Tibial nerve (tissue), 4 donors: ENCODE measurements around the gene ALDH7A1. TPM values are rescaled to one million over a fixed set of nuclear protein-coding genes. Genes with fewer than 3 reads are reported as not detected.
A peak's percentile ranks its signal among the peaks of the same experiment; 100 is the strongest.

Source experiments
- DNase-seq, 2 donors: peaks; one replicate each; pipeline ENCODE4 v3.0.0-alpha.2; 2019; ENCODE audit warnings: low spot score in 2 of 2
- H3K27ac ChIP-seq, 4 donors: fragments of 200-600 bp; sonication (generic) in 3 of 4; one replicate each; pipeline ENCODE4 v1.5.1; 2017 to 2019; ENCODE audit warnings: mild to moderate bottlenecking in 1 of 4
- H3K27me3 ChIP-seq, 2 donors: fragments of 200-600 bp; sonication (generic) in 1 of 2; one replicate each; pipeline versions ENCODE4 v1.5.1 to v1.6.0; 2017 to 2019
- H3K36me3 ChIP-seq, 3 donors: fragments of 200-600 bp; sonication (generic); one replicate each; pipeline ENCODE4 v1.5.1; 2018 to 2019
- H3K4me1 ChIP-seq, 4 donors: fragments of 200-600 bp; sonication (generic) in 3 of 4; one replicate each; pipeline ENCODE4 v1.5.1; 2017 to 2019
- H3K4me3 ChIP-seq, 4 donors: fragments of 200-600 bp; sonication (generic) in 3 of 4; one replicate each; pipeline ENCODE4 v1.5.1; 2017 to 2019; ENCODE audit warnings: mild to moderate bottlenecking in 1 of 4, moderate library complexity in 1 of 4
- H3K9me3 ChIP-seq, 4 donors: fragments of 200-600 bp; sonication (generic) in 3 of 4; one replicate each; pipeline ENCODE4 v1.5.1; 2017 to 2019
- EP300 ChIP-seq, 2 donors: sonication (generic); formaldehyde crosslinking; IDR thresholded peaks; one replicate each; pipeline ENCODE4 v1.6.1; 2017; ENCODE audit warnings: antibody characterized with exemption in 2 of 2, mild to moderate bottlenecking in 1 of 2
- POLR2A ChIP-seq, 2 donors: fragments of 450-650 bp; IDR thresholded peaks; one replicate each; pipeline ENCODE4 v1.6.1; 2017; ENCODE audit warnings: antibody characterized with exemption in 2 of 2, mild to moderate bottlenecking in 2 of 2, moderate library complexity in 2 of 2
- WGBS, 2 donors: methylation state at CpG; one replicate each; pipeline ENCODE4 v1.1.5; 2018; 5-methylcytosine and 5-hydroxymethylcytosine counted together
- total RNA-seq, 4 donors: library from RNA; depleted of rRNA; stranded (reverse); fragments of >200 nt; gene quantifications; one replicate each; pipeline ENCODE4 v1.1.0, GENCODE V29; 2016
- TF ChIP-seq, protein P1 (sequence below), 5 experiments: fragments of 200-600 bp in 3 of 5; fragments of 450-650 bp in 2 of 5; sonication (generic) in 3 of 5; IDR thresholded peaks; one replicate each; pipeline ENCODE4 v1.5.1; 2016 to 2019; ENCODE audit warnings: antibody characterized with exemption in 5 of 5, mild to moderate bottlenecking in 3 of 5, moderate library complexity in 2 of 5

The ALDH7A1 gene
- total RNA-seq, 4 donors from 2014 or later: 20.7 to 41.0 (median 32.9) TPM

DNA sequence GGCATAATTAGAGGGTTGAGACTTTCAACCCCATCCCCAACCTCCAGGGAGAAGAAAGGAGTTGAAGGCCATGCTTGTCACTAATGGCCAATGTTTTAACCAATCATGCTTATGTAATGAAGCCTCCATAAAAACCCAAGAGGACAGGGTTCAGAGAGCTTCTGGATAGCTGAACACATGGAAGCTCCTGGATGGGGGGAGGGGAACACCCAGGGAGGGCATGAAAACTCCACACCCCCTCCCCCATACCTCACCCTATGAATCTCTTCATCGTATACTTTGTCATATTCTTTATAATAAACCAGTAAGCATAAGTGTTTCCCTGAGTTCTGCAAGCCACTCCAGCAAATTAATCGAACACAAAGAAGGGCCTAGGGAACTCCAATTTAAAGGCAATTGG is 81.7 kb downstream of the ALDH7A1 start:
- TF ChIP-seq, protein P1, sequence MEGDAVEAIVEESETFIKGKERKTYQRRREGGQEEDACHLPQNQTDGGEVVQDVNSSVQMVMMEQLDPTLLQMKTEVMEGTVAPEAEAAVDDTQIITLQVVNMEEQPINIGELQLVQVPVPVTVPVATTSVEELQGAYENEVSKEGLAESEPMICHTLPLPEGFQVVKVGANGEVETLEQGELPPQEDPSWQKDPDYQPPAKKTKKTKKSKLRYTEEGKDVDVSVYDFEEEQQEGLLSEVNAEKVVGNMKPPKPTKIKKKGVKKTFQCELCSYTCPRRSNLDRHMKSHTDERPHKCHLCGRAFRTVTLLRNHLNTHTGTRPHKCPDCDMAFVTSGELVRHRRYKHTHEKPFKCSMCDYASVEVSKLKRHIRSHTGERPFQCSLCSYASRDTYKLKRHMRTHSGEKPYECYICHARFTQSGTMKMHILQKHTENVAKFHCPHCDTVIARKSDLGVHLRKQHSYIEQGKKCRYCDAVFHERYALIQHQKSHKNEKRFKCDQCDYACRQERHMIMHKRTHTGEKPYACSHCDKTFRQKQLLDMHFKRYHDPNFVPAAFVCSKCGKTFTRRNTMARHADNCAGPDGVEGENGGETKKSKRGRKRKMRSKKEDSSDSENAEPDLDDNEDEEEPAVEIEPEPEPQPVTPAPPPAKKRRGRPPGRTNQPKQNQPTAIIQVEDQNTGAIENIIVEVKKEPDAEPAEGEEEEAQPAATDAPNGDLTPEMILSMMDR (IDR thresholded peaks at IDR 0.05): no peak
- TF ChIP-seq EP300 (IDR thresholded peaks at IDR 0.05): no peak
- no peak for TF ChIP-seq POLR2A (IDR thresholded peaks at IDR 0.05)
- H3K27me3 ChIP-seq: no peaks in the 10 kb centered on the region
- no peaks in the 10 kb centered on the region for H3K9me3 ChIP-seq
- H3K4me3 ChIP-seq: no peak overlapping the region
- H3K4me1 ChIP-seq: peaks cover 0 to 69% (median 42%) of the 10 kb centered on the region in 4 donors
- H3K27ac ChIP-seq: peak overlapping the region; percentile 73 to 89 (median 78)
- WGBS, 2 donors: 22 to 31% methylated on average over 2 of the region's 2 CpGs
- no peaks in the 10 kb centered on the region for H3K36me3 ChIP-seq
- DNase-seq: no peak

DNA sequence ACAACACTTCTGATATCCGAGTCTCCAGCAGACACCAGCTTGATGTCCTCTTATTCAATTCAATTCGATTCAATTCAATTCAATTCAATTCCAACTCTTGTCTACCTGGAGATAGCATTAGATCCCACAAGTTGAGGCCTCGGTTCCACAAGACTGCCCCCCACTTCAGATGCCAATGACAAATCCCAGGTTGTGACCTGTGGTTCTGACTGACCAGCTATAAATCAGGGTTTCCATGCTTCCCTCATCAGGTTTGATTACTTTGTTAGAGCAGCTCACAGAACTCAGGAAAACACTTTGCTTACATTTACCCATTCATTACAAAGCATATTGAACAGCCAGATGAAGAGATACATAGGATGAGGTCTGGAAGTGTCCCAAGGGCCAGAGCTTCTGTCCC is 82.6 kb downstream of the ALDH7A1 start:
- H3K4me3 ChIP-seq: no peak overlapping the region
- no peak for DNase-seq
- H3K9me3 ChIP-seq: no peaks in the 10 kb centered on the region
- 93 to 95% methylated on average over 3 of the region's 3 CpGs for WGBS, 2 donors
- peak overlapping the region; percentile 73 to 89 (median 78) for H3K27ac ChIP-seq
- H3K4me1 ChIP-seq: peaks cover 0 to 72% (median 44%) of the 10 kb centered on the region in 4 donors
- no peaks in the 10 kb centered on the region for H3K27me3 ChIP-seq
- no peaks in the 10 kb centered on the region for H3K36me3 ChIP-seq
- TF ChIP-seq, protein P1 (IDR thresholded peaks at IDR 0.05): no peak
- no peak for TF ChIP-seq POLR2A (IDR thresholded peaks at IDR 0.05)
- TF ChIP-seq EP300 (IDR thresholded peaks at IDR 0.05): no peak

DNA sequence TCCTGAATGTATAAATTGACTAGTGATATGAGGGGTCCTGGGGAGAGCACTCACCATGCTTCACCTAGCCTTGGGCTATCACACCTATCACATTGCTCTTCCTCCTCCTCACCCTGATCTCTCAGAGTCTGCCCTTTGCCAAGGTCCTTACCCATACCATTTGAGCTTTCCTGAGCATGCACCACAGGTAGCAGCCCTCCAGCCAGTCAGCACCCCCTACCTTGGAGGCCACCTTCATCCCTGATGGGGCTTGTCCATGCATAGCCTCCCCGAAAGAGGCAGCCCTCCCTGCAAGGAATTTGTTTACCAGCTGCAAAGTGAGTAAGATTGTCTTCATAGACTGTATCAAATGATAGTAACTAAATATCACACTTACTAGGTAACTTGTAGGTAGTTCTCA is 83.1 kb downstream of the ALDH7A1 start:
- no peak for TF ChIP-seq POLR2A (IDR thresholded peaks at IDR 0.05)
- no peak for TF ChIP-seq EP300 (IDR thresholded peaks at IDR 0.05)
- TF ChIP-seq, protein P1 (IDR thresholded peaks at IDR 0.05): no peak
- no peak overlapping the region for H3K4me3 ChIP-seq
- peak overlapping the region in 2 of 4 donors; percentile 73 to 78 for H3K27ac ChIP-seq
- H3K9me3 ChIP-seq: no peaks in the 10 kb centered on the region
- H3K36me3 ChIP-seq: no peaks in the 10 kb centered on the region
- H3K4me1 ChIP-seq: peaks cover 0 to 72% (median 44%) of the 10 kb centered on the region in 4 donors
- 94 to 96% methylated on average over 1 of the region's 1 CpG for WGBS, 2 donors
- DNase-seq: no peak
- no peaks in the 10 kb centered on the region for H3K27me3 ChIP-seq

DNA sequence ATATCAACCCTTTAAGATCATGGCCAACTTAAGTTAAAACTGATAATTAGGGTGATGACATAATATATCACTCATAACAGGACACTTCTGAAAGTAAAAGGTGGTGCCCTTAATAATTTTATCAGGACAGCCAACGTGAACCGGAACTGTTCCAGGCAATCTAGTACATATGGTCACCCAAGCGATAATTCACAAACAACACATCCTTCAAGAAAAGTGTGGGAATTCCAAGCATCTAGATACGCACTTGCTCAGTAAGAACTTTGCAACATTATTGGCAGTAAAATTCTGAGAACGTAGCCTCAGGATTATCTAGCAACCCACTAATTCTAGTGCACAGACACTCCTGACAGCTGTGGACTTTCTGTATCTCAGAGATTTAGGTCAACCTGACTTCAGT is 85.7 kb downstream of the ALDH7A1 start:
- peaks cover 0 to 48% (median 33%) of the 10 kb centered on the region in 4 donors for H3K4me1 ChIP-seq
- TF ChIP-seq EP300 (IDR thresholded peaks at IDR 0.05) (no peak), POLR2A (IDR thresholded peaks at IDR 0.05) (no peak)
- TF ChIP-seq, protein P1 (IDR thresholded peaks at IDR 0.05): no peak
- no peaks in the 10 kb centered on the region for H3K9me3 ChIP-seq
- no peaks in the 10 kb centered on the region for H3K36me3 ChIP-seq
- peak overlapping the region in 3 of 4 donors; percentile 56 to 81 (median 73) for H3K27ac ChIP-seq
- no peak overlapping the region for H3K4me3 ChIP-seq
- DNase-seq: no peak
- H3K27me3 ChIP-seq: no peaks in the 10 kb centered on the region
- 75 to 86% methylated on average over 5 of the region's 5 CpGs for WGBS, 2 donors

DNA sequence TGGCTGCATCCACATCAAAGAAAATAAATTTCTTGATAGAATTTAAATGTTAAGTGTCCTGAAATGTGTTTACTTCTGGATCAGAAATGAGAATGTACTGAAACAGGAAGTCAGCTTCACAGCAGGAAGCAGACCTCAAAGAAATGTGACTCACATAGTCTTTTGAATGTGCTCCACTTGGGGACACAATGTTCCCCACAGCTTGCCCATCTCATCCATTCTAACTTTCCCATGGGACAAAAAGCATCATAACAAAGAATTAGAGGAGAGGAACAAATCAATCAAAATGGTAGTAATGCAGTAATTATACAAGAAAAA is 86.1 kb downstream of the ALDH7A1 start:
- TF ChIP-seq POLR2A (IDR thresholded peaks at IDR 0.05) (no peak), EP300 (IDR thresholded peaks at IDR 0.05) (peak; percentile 88 to 96)
- Histone ChIP-seq H3K4me1 (peaks cover 0 to 48% (median 33%) of the 10 kb centered on the region in 4 donors), H3K27me3 (no peaks in the 10 kb centered on the region), H3K9me3 (no peaks in the 10 kb centered on the region), H3K27ac (peak overlapping the region; percentile 1 to 81 (median 74)), H3K36me3 (no peaks in the 10 kb centered on the region), H3K4me3 (no peak overlapping the region)
- DNase-seq: peak in 1 of 2 donors; percentile 47
